PFSK-1 (cell line): ENCODE measurements around the gene WNT7B.

Experiments used
- FOXP2 ChIP-seq: optimal IDR thresholded peaks from 2 replicates; pipeline ENCODE3; 2011; ENCODE audit warnings: borderline replicate concordance, control low read depth, inconsistent platforms; ENCODE audit not compliant: insufficient read depth; ENCODE audit errors: extremely low read length, extremely low read depth
- POLR2AphosphoS5 ChIP-seq: IDR thresholded peaks from 2 replicates; pipeline ENCODE4 v1.6.1; 2012; ENCODE audit warnings: low read depth, mild to moderate bottlenecking, control low read depth, low read length, moderate library complexity
- SIN3A ChIP-seq: IDR thresholded peaks from 2 replicates; pipeline ENCODE4 v1.6.1; 2012; ENCODE audit warnings: mild to moderate bottlenecking, low read length, moderate library complexity, borderline replicate concordance; ENCODE audit not compliant: insufficient read depth
- TAF1 ChIP-seq: IDR thresholded peaks from 2 replicates; pipeline ENCODE4 v1.6.1; 2012; ENCODE audit warnings: low read length, control low read depth, borderline replicate concordance; ENCODE audit not compliant: insufficient read depth
- TF ChIP-seq, protein P1 (sequence below), 2 experiments: IDR thresholded peaks; 2 replicates each; pipeline versions ENCODE4 v1.6.1 to v1.8.0; 2011 to 2012; ENCODE audit warnings: low read depth in 2 of 2, low read length in 2 of 2, control low read depth in 1 of 2, inconsistent platforms in 1 of 2, mild to moderate bottlenecking in 1 of 2, moderate library complexity in 1 of 2; ENCODE audit not compliant: insufficient read depth in 1 of 2

Gene WNT7B

DNA sequence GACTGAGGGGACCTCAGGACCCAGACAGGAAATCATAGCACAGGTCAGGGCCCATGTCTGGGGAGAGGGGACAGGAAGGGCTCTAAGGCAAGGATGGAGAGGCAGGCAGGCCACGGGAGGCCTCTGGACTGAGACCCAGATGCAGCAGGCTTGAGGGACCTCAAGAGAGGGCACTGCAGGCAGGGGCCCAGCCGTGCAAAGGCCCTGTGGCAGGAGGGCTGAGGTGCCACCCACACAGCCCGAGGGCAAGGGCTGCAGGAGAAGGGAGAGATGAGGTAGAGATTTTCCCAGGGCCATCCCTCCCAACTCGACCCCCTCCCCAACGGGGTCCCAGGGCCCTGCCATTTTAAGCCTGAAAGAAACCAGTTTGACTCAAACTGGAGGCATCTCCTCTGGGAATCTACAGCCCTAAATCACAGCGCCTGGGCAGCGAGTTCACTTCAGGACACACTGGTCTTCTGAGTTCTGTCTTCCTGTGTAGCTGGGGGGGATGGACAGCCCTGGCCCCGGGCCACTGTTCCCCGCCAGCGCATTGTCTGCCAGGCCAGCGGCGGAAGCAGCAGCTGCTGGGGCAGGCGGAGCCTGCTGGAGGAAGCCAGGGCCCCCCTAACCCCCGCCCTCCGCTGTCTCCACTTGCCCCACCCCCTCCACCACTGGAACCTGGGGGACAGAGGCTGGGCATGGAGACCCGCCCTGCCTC, 20.3 kb upstream of the WNT7B start:
- TF ChIP-seq FOXP2 (peak; percentile 95), POLR2AphosphoS5 (no peak)

DNA sequence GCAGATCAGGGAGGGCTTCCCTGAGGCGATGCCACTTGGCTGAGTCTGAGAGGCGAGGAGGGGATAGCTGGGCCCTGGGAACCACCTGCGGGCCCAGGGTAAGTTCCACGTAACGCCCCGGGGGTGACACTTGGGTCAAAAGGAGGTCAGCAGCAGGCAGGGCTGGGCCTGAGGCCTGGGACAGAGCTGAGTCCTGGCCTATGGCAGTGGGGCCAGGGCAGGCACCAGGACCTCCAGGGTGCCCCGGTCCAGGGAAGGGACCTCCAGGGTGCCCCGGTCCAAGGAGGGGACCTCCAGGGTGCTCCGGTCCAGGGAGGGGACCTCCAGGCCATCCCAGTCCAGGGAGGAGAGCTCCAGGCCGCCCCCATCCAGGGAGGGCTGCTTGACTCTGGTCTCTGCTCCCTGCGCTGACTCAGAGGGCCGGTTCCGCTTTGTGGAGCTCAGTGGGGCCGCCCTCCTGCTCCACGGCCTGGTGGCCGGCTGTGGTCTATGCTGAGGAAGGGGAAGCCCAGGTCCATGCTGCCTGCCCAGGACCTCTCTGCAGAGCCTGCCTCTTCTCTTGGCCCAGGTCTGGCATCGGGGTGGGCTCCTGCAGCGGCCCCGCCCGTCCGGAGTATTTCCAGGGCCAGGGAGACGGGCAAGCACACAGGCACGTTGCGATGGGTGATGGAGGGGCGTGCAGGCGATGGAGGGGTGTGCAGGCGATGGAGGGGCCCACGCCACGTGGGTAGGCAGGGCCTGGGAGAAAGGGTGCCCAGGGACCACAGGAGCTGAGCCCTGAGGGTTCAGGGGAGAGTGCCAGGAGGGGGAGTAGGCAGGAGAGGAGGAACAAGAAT, 19.5 kb upstream of the WNT7B start:
- TF ChIP-seq SIN3A: no peak
- TF ChIP-seq TAF1: no peak
- TF ChIP-seq, protein P1, sequence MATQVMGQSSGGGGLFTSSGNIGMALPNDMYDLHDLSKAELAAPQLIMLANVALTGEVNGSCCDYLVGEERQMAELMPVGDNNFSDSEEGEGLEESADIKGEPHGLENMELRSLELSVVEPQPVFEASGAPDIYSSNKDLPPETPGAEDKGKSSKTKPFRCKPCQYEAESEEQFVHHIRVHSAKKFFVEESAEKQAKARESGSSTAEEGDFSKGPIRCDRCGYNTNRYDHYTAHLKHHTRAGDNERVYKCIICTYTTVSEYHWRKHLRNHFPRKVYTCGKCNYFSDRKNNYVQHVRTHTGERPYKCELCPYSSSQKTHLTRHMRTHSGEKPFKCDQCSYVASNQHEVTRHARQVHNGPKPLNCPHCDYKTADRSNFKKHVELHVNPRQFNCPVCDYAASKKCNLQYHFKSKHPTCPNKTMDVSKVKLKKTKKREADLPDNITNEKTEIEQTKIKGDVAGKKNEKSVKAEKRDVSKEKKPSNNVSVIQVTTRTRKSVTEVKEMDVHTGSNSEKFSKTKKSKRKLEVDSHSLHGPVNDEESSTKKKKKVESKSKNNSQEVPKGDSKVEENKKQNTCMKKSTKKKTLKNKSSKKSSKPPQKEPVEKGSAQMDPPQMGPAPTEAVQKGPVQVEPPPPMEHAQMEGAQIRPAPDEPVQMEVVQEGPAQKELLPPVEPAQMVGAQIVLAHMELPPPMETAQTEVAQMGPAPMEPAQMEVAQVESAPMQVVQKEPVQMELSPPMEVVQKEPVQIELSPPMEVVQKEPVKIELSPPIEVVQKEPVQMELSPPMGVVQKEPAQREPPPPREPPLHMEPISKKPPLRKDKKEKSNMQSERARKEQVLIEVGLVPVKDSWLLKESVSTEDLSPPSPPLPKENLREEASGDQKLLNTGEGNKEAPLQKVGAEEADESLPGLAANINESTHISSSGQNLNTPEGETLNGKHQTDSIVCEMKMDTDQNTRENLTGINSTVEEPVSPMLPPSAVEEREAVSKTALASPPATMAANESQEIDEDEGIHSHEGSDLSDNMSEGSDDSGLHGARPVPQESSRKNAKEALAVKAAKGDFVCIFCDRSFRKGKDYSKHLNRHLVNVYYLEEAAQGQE (IDR thresholded peaks at IDR 0.05; ENCODE audit: insufficient read depth in 1 of 2, low read depth in 2 of 2, low read length in 2 of 2): no peak
- TF ChIP-seq POLR2AphosphoS5: no peak
- TF ChIP-seq FOXP2: no peak

DNA sequence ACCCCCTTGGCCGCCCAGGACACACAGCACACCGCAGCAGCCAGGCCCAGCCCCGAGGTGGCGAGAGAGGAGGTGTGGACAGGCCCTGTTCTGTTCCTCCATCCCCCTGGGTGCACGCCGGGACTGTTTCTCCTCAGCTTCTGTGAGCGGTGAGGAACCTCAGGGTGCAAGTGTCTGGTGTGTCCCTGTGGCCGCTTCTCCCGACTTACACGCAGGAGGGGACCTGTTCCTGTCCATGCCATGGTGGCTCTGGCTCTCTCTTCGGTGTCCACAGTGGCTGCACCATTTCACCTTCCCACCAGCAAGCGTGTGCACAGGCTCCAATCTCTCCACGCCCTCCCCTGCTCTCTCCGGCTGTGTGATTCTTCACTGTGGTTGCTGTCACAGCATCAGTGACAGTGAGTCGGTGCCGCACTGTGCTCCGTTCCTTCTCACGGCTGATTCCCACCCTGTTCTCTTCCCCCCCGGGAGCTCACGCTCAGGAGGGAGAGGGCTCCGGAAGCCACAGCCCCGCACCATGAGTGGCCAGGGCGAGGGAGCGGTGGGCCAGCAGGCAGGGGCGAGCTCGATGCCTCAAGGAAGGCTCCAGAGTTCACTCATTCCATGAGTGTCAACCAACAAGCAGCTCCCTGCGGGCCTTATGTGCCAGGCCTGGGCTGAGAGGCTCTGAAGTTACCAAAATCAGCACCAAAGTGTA, 18.6 kb upstream of the WNT7B start:
- TF ChIP-seq FOXP2 (no peak), TAF1 (no peak), SIN3A (no peak), POLR2AphosphoS5 (no peak)
- TF ChIP-seq, protein P1 (IDR thresholded peaks at IDR 0.05; ENCODE audit: insufficient read depth in 1 of 2, low read depth in 2 of 2, low read length in 2 of 2): no peak

DNA sequence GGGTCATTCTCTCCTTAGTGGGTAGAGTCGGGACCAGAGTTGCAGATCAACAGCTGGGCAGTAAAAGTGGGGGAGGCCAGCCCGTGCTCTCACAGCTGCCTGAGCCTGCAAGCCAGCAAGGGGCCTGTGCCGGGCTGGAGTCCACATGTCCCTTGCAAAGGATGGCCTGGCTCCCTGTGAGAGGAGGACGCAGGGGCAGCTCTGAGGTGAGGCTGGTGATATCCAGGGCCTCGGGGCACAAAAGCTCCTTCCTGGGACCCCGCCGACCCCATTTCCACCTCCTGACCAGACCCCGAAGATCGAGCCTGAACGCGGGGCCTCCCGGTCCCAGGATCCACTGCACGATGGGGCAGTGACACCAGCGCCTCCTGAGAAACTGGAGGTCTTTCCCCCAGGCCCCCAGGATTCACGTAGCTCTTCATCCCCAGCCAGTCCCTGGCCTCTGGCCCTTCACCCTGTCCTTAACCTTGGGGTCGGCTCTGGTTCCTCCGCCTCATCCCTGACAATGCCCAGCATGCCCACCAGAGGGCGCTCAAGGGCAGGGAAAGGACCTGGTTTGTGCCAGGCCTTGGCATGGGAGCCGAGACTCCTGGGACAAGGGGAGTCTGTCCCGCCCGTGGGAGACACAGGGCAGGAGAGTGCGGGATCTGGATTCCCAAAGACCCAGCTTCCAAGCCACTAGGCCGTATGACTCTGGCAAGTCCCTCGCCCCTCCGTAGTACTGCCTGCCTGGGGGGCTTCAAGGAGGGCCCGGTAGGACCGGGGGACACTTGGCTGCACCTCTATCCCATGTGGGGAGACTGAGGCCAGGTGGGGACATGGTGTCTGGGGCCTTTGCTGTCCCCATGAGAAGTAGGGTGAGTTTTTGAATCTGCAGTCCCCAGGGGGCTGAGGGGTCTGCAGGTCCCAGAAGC, 17.8 kb upstream of the WNT7B start:
- TF ChIP-seq TAF1: no peak
- TF ChIP-seq SIN3A: no peak
- TF ChIP-seq, protein P1 (IDR thresholded peaks at IDR 0.05; ENCODE audit: insufficient read depth in 1 of 2, low read depth in 2 of 2, low read length in 2 of 2): no peak
- no peak for TF ChIP-seq FOXP2
- no peak for TF ChIP-seq POLR2AphosphoS5

DNA sequence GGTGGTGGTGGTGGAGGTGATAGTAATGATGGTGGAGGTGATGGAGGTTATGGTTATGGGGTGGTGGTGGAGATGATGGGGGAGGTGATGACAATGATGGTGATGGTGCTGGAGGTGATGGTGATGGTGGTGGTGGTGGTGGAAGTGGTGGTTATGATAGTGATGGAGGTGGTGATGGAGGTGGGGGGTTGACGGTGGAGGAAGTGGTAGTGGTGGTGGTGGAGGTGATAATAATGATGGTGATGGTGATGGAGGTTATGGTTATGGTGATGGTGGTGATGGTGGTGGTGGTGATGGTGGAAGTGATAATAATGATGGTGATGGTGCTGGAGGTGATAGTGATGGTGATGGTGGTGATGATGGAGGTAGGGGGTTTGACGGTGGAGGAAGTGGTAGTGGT, 16.9 kb upstream of the WNT7B start:
- TF ChIP-seq, protein P1 (IDR thresholded peaks at IDR 0.05; ENCODE audit: insufficient read depth in 1 of 2, low read depth in 2 of 2, low read length in 2 of 2): no peak
- TF ChIP-seq POLR2AphosphoS5 (no peak), TAF1 (no peak)
